HCT116 (cell line): ENCODE results near the gene ADM2. TPM values are rescaled to one million over a fixed set of nuclear protein-coding genes. Genes with fewer than 3 reads are reported as not detected.

Experiments used
- ATAC-seq: fragments of 200-7000 bp; cut with Tn5 transposase; 2 replicates; pipeline ENCODE4 v1.9.1; 2020; ENCODE audit warnings: mild to moderate bottlenecking, moderate library complexity
- BruUV-seq: library from RNA; stranded (reverse); fragments of 400-500 nt; replicated peaks from 2 replicates; lab custom pipeline; 2021; lab: Mats Ljungman, UMichigan
- CTCF ChIA-PET: fragments of 300-600 bp; sonication (Branson Sonifier 250); formaldehyde crosslinking; loops from one replicate; lab custom pipeline; 2021; ENCODE audit warnings: antibody characterized with exemption; lab: Charles Lee
- POLR2A ChIA-PET: fragments of 300-600, 350-600 bp; sonication (Branson Sonifier 250); formaldehyde crosslinking; loops from one replicate; lab custom pipeline; 2021; ENCODE audit warnings: antibody characterized with exemption; lab: Charles Lee
- RAD21 ChIA-PET, 2 experiments: fragments of 300-600 bp; sonication (Branson Sonifier 250); formaldehyde crosslinking; loops; one replicate each; lab custom pipeline; 2023; ENCODE audit warnings: low total read pairs in 2 of 2; ENCODE audit not compliant: uncharacterized antibody in 2 of 2, unreplicated experiment in 2 of 2, low non-redundant PET in 1 of 2; lab: Charles Lee
- DNase-seq: peaks from one replicate; pipeline ENCODE4 v3.0.0-alpha.2; 2010; ENCODE audit warnings: low read depth, low spot score
- H2AFZ ChIP-seq: fragments of 200-600 bp; shearing (Covaris generic), sonication (generic); 2 replicates; pipeline ENCODE4 v1.6.1; 2017; ENCODE audit warnings: low read depth, mixed run types, mixed read lengths, antibody characterized with exemption, low read length; ENCODE audit not compliant: poor library complexity, severe bottlenecking
- H3K27ac ChIP-seq: 2 replicates; pipeline ENCODE4 v1.5.1; 2012; ENCODE audit warnings: low read depth, low read length
- H3K27me3 ChIP-seq: fragments of 200-600 bp; sonication (generic); 2 replicates; pipeline ENCODE4 v1.6.1; 2016; ENCODE audit warnings: mixed run types, low read length, mixed read lengths; ENCODE audit not compliant: insufficient read depth
- H3K36me3 ChIP-seq, 2 experiments: fragments of 200-500 bp in 1 of 2; fragments of 200-600 bp in 1 of 2; sonication (Bioruptor generic) in 1 of 2; sonication (generic) in 1 of 2; 2 replicates each; pipeline versions ENCODE4 v1.5.1 to v1.6.1; 2014 to 2016; ENCODE audit warnings: low read length in 2 of 2, inconsistent platforms in 1 of 2, mixed read lengths in 1 of 2, mixed run types in 1 of 2; ENCODE audit not compliant: insufficient read depth in 2 of 2, control insufficient read depth in 1 of 2
- H3K4me1 ChIP-seq, 2 experiments: fragments of 200-600 bp in 1 of 2; sonication (generic) in 1 of 2; 2 replicates each; pipeline versions ENCODE4 v1.5.1 to v1.6.1; 2012 to 2017; ENCODE audit warnings: low read length in 2 of 2, inconsistent platforms in 1 of 2, mild to moderate bottlenecking in 1 of 2, mixed read lengths in 1 of 2, mixed run types in 1 of 2, moderate library complexity in 1 of 2; ENCODE audit not compliant: insufficient read depth in 2 of 2, control insufficient read depth in 1 of 2
- H3K4me2 ChIP-seq: fragments of 200-600 bp; sonication (generic); 2 replicates; pipeline ENCODE4 v1.6.1; 2017; ENCODE audit warnings: mixed run types, low read length, mixed read lengths
- H3K4me3 ChIP-seq, 2 experiments: fragments of 200-600 bp in 1 of 2; sonication (generic) in 1 of 2; replicated peaks in 1 of 2; 2 replicates each; pipeline ENCODE4 v1.5.1; 2011 to 2016; ENCODE audit warnings: low read length in 2 of 2, control low read depth in 1 of 2, low read depth in 1 of 2, mild to moderate bottlenecking in 1 of 2, mixed read lengths in 1 of 2, mixed run types in 1 of 2
- H3K79me2 ChIP-seq: fragments of 200-600 bp; sonication (generic); 2 replicates; pipeline ENCODE4 v1.6.1; 2017; ENCODE audit warnings: mild to moderate bottlenecking, mixed run types, low read length, moderate library complexity, mixed read lengths; ENCODE audit not compliant: insufficient read depth
- H3K9ac ChIP-seq: fragments of 200-600 bp; sonication (generic); 2 replicates; pipeline ENCODE4 v1.6.1; 2016; ENCODE audit warnings: low read length, mixed read lengths
- H3K9me2 ChIP-seq: fragments of 200-600 bp; sonication (generic), shearing (Covaris generic); 2 replicates; pipeline ENCODE4 v1.6.1; 2017; ENCODE audit warnings: mixed run types, mild to moderate bottlenecking, moderate library complexity; ENCODE audit not compliant: insufficient read depth
- H3K9me3 ChIP-seq, 2 experiments: fragments of 200-500 bp in 1 of 2; fragments of 200-600 bp in 1 of 2; sonication (Bioruptor generic) in 1 of 2; sonication (generic) in 1 of 2; 2 replicates each; pipeline ENCODE4 v1.6.1; 2014 to 2017; ENCODE audit warnings: low read length in 2 of 2, mixed read lengths in 2 of 2, inconsistent platforms in 1 of 2, low read depth in 1 of 2, mild to moderate bottlenecking in 1 of 2, mixed run types in 1 of 2, moderate library complexity in 1 of 2; ENCODE audit not compliant: control insufficient read depth in 1 of 2, insufficient read depth in 1 of 2
- H4K20me1 ChIP-seq: fragments of 200-600 bp; sonication (generic), shearing (Covaris generic); 2 replicates; pipeline ENCODE4 v1.6.1; 2017; ENCODE audit warnings: mixed run types, mild to moderate bottlenecking, moderate library complexity; ENCODE audit not compliant: insufficient read depth
- CBX3 ChIP-seq: IDR thresholded peaks from 2 replicates; pipeline ENCODE4 v1.6.1; 2012; ENCODE audit warnings: low read depth
- CTCF ChIP-seq, 3 experiments: fragments of 200-600 bp in 1 of 3; sonication (generic) in 1 of 3; IDR thresholded peaks in 2 of 3; conservative IDR thresholded peaks in 1 of 3; 2 replicates each; pipeline ENCODE4 v1.5.1; 2012 to 2017; ENCODE audit warnings: low read depth in 2 of 3, low read length in 2 of 3, antibody characterized with exemption in 1 of 3, borderline replicate concordance in 1 of 3, control low read depth in 1 of 3, mild to moderate bottlenecking in 1 of 3, mixed read lengths in 1 of 3, mixed run types in 1 of 3, moderate library complexity in 1 of 3; ENCODE audit not compliant: insufficient read depth in 1 of 3
- EGR1 ChIP-seq: IDR thresholded peaks from 2 replicates; pipeline ENCODE4 v1.6.1; 2012; ENCODE audit warnings: low read depth
- EZH2 ChIP-seq: fragments of 200-600 bp; sonication (generic); IDR thresholded peaks from 2 replicates; pipeline ENCODE4 v1.6.1; 2017; ENCODE audit warnings: antibody characterized with exemption, mixed run types
- EZH2phosphoT487 ChIP-seq: fragments of 200-600 bp; IDR thresholded peaks from 2 replicates; pipeline ENCODE4 v1.6.1; 2018; ENCODE audit warnings: antibody characterized with exemption, borderline replicate concordance
- FOSL1 ChIP-seq: IDR thresholded peaks from 2 replicates; pipeline ENCODE4 v1.6.1; 2012; ENCODE audit warnings: low read depth
- JUND ChIP-seq: IDR thresholded peaks from 2 replicates; pipeline ENCODE4 v1.6.1; 2012
- MAX ChIP-seq: IDR thresholded peaks from 2 replicates; pipeline ENCODE4 v1.6.1; 2012
- POLR2A ChIP-seq: IDR thresholded peaks from 2 replicates; pipeline ENCODE4 v1.7.0; 2011; ENCODE audit warnings: borderline replicate concordance; ENCODE audit not compliant: insufficient read depth, insufficient read length; ENCODE audit errors: extremely low read depth
- POLR2AphosphoS5 ChIP-seq: IDR thresholded peaks from 2 replicates; pipeline ENCODE4 v1.6.1; 2011; ENCODE audit warnings: mild to moderate bottlenecking, low read depth, low read length, moderate library complexity
- SIN3A ChIP-seq: IDR thresholded peaks from 2 replicates; pipeline ENCODE4 v1.6.1; 2012; ENCODE audit warnings: low read depth
- SP1 ChIP-seq: IDR thresholded peaks from 2 replicates; pipeline ENCODE4 v1.6.1; 2012; ENCODE audit warnings: low read depth
- SRF ChIP-seq: IDR thresholded peaks from 2 replicates; pipeline ENCODE4 v1.6.1; 2012; ENCODE audit warnings: low read depth
- TCF7L2 ChIP-seq: IDR thresholded peaks from 2 replicates; pipeline ENCODE4 v1.7.0; 2011; ENCODE audit warnings: borderline replicate concordance, inconsistent platforms; ENCODE audit not compliant: insufficient read depth, insufficient read length; ENCODE audit errors: extremely low read depth
- YY1 ChIP-seq: IDR thresholded peaks from 2 replicates; pipeline ENCODE4 v1.6.1; 2011; ENCODE audit warnings: low read length, low read depth, moderate library complexity, mild to moderate bottlenecking; ENCODE audit not compliant: insufficient replicate concordance; ENCODE audit errors: extremely low read depth
- ZBTB33 ChIP-seq: IDR thresholded peaks from 2 replicates; pipeline ENCODE4 v1.6.1; 2011; ENCODE audit warnings: mild to moderate bottlenecking, low read length, moderate library complexity; ENCODE audit not compliant: insufficient replicate concordance; ENCODE audit errors: extremely low read depth
- ZFX ChIP-seq: fragments of 450-650 bp; IDR thresholded peaks from 2 replicates; pipeline ENCODE4 v1.6.1; 2017
- intact Hi-C: fragments of 100-400 bp; cut with micrococcal nuclease; formaldehyde crosslinking; loops from 2 replicates; pipeline ENCODE4 v1.10.0; 2022
- total RNA-seq: library from RNA; stranded (reverse); gene quantifications from one replicate; pipeline ENCODE4 v1.2.1, GENCODE V29; 2021; ENCODE audit not compliant: unreplicated experiment

Gene ADM2
- total RNA-seq, 1 experiment from 2014 or later = 12.8 TPM

- peak within 1 kb of the TSS; percentile 67 to 99 for H3K4me3 ChIP-seq
- peaks cover 0 to 8% of the 10 kb centered on the region in 2 experiments; a peak in 1 of 4 replicates for H3K36me3 ChIP-seq
- H3K4me1 ChIP-seq = peaks cover 10 to 17% of the 10 kb centered on the region in 2 experiments
- H3K27me3 ChIP-seq = no peaks in the 10 kb centered on the region
- H3K27ac ChIP-seq = peak within 1 kb of the TSS; percentile 84
- peak; percentile 70 for ATAC-seq
- H3K79me2 ChIP-seq = peaks cover 59% of the 10 kb centered on the region
- H3K9me3 ChIP-seq = no peaks in the 10 kb centered on the region
- POLR2A ChIA-PET = interaction anchor here (0.6 to 2.1 kb wide), 5 partner anchors 9 to 201 kb away, joined by 3 to 20 read pairs (median 3); partner anchors contain the start of genes PLXNB2, SCO2 and SYCE3
- no peak for TF ChIP-seq EZH2phosphoT487
- TF ChIP-seq ZFX = no peak; the same call in 1 of the 2 replicates
- TF ChIP-seq MAX = peak; percentile 60
- no peak for TF ChIP-seq EZH2
- no peak for TF ChIP-seq CBX3
- TF ChIP-seq FOSL1 = no peak
- no peak for TF ChIP-seq JUND
- TF ChIP-seq TCF7L2 = peak; percentile 22
- peak; percentile 44 for TF ChIP-seq POLR2A
- TF ChIP-seq SP1 = peak; percentile 84
- peak; percentile 73 for TF ChIP-seq POLR2AphosphoS5
- TF ChIP-seq SRF = peak; percentile 91
- TF ChIP-seq EGR1 = peak; percentile 91
- TF ChIP-seq CTCF (IDR thresholded peaks at IDR 0.05 in 2 of 3, conservative IDR thresholded peaks at IDR 0.05 in 1 of 3; ENCODE audit: borderline replicate concordance in 1 of 3, insufficient read depth in 1 of 3, low read depth in 2 of 3, low read length in 2 of 3) = no peak
- TF ChIP-seq YY1 = peak; percentile 92
- TF ChIP-seq SIN3A = peak; percentile 56; the same call in 1 of the 2 replicates
- TF ChIP-seq ZBTB33 = no peak
- TF ChIP-seq, all 23 proteins: peak for 9
- H3K9me2 ChIP-seq = no peaks in the 10 kb centered on the region
- H4K20me1 ChIP-seq = no peaks in the 10 kb centered on the region
- BruUV-seq = no TSS peak
- RAD21 ChIA-PET = interaction anchor here (0.8 to 0.9 kb wide), 2 partner anchors 17 kb away, joined by 4 to 8 read pairs; partner anchors contain the start of gene SCO2 (in 2 of the 2)
- peak; percentile 94 for DNase-seq
- CTCF ChIA-PET = interaction anchor here (0.7 to 1.8 kb wide), 6 partner anchors 10 to 257 kb away, joined by 3 to 21 read pairs (median 3); partner anchors contain the start of genes HDAC10, SCO2 and SYCE3
- no peak within 1 kb of the TSS for H2AFZ ChIP-seq
- intact Hi-C loops = loop anchor here (1.0 kb wide), 1 partner anchor 17 kb away; the partner anchor contains the start of gene SCO2
- H3K9ac ChIP-seq = peak within 1 kb of the TSS; percentile 94
- H3K4me2 ChIP-seq = peak within 1 kb of the TSS; percentile 93
Measured at GRCh38 chr22:50507991-50508884, 26.9 kb downstream of the ADM2 start, which contains the start of gene NCAPH2. Gene NCAPH2, plus strand, starts transcription at chr22:50508224. Its CDS starts 114 bp downstream, at chr22:50508338.
